Upper lobe of left lung (tissue), 6 donors: ENCODE results near the gene OR51M1. TPM values are rescaled to one million over a fixed set of nuclear protein-coding genes. Genes with fewer than 3 reads are reported as not detected.

ENCODE experiments used
- ATAC-seq, 2 donors: fragments of 200-7000 bp; cut with Tn5 transposase; one replicate each; pipeline ENCODE4 v1.9.1; 2022; ENCODE audit warnings: mild to moderate bottlenecking in 2 of 2, moderate library complexity in 2 of 2; ENCODE audit not compliant: low FRiP score in 2 of 2
- DNase-seq, 2 donors: peaks; one replicate each; pipeline ENCODE4 v3.0.0-alpha.2; 2019 to 2020
- H3K27ac ChIP-seq, 4 donors: fragments of 200-600 bp; sonication (generic); one replicate each; pipeline ENCODE4 v1.5.1; 2016 to 2019
- H3K27me3 ChIP-seq, 4 donors: fragments of 200-600 bp; sonication (generic); one replicate each; pipeline ENCODE4 v1.5.1; 2017 to 2019
- H3K36me3 ChIP-seq, 4 donors: fragments of 200-600 bp; sonication (generic); one replicate each; pipeline ENCODE4 v1.5.1; 2016 to 2019
- H3K4me1 ChIP-seq, 4 donors: fragments of 200-600 bp; sonication (generic); one replicate each; pipeline ENCODE4 v1.5.1; 2018 to 2019
- H3K4me3 ChIP-seq, 4 donors: fragments of 200-600 bp; sonication (generic); one replicate each; pipeline ENCODE4 v1.5.1; 2017 to 2019; ENCODE audit warnings: mild to moderate bottlenecking in 2 of 4, moderate library complexity in 1 of 4
- H3K9me3 ChIP-seq, 4 donors: fragments of 200-600 bp; sonication (generic); one replicate each; pipeline ENCODE4 v1.5.1; 2018 to 2019
- EP300 ChIP-seq, 4 donors: sonication (generic); formaldehyde crosslinking; IDR thresholded peaks; one replicate each; pipeline ENCODE4 v1.5.1; 2017; ENCODE audit warnings: antibody characterized with exemption in 4 of 4, control low read depth in 2 of 4
- POLR2A ChIP-seq, 4 donors: fragments of 450-650 bp; IDR thresholded peaks; one replicate each; pipeline ENCODE4 v1.5.1; 2016 to 2017; ENCODE audit warnings: antibody characterized with exemption in 4 of 4, mild to moderate bottlenecking in 2 of 4
- POLR2AphosphoS5 ChIP-seq, 2 donors: sonication (generic); formaldehyde crosslinking; IDR thresholded peaks; one replicate each; pipeline ENCODE4 v1.5.1; 2017; ENCODE audit warnings: antibody characterized with exemption in 2 of 2
- WGBS, 2 donors: methylation state at CpG; one replicate each; pipeline ENCODE4 v1.1.5; 2017 to 2018; 5-methylcytosine and 5-hydroxymethylcytosine counted together
- total RNA-seq, 6 donors: library from RNA; depleted of rRNA in 4 of 6; stranded (reverse); fragments of >200 nt in 4 of 6; gene quantifications; one replicate each; pipeline versions ENCODE4 v1.1.0 to v1.2.1, GENCODE V29; 2016 to 2021
- TF ChIP-seq, protein P1 (sequence below), 6 experiments: fragments of 450-650 bp in 4 of 6; fragments of 200-600 bp in 2 of 6; sonication (generic) in 2 of 6; IDR thresholded peaks; one replicate each; pipeline ENCODE4 v1.5.1; 2016 to 2019; ENCODE audit warnings: antibody characterized with exemption in 6 of 6
- donor health status: DM: no; HTN: no; CAD: no; lungs with moderate emphysema.
- donor health status: DM: no; HTN: yes; CAD: no; lungs with severe emphysema.

Gene OR51M1
- total RNA-seq, 6 donors from 2014 or later: not detected

DNA sequence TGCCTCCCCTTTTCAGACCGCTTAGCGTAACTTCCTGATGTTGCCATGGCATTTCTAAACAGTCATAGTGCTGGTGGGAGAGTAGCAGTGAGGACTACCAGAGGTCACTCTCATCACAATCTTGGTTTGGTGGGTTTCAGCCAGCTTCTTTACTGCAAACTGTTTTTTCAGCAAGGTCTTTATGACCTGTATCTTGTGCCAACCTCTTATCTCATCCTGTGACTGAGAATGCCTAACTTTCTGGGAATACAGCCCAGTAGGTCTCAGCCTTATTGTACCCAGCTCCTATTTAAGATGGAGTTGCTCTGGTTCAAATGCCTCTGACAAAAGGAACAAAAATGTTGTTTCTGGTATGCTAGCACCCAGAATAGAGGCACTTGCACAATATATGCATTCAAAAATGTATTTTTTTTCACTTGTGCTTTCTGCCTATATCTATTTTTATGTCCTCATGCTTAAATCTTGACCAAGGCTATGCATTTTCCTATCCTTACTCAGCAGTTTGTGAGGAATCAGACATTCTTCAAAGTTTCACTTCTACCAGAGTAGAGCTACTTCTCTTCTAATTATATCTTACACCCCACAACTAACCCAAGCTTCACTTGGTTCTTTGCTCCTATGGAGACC is 16.1 kb upstream of the OR51M1 start:
- TF ChIP-seq POLR2A (IDR thresholded peaks at IDR 0.05) (no peak), EP300 (IDR thresholded peaks at IDR 0.05) (no peak), POLR2AphosphoS5 (IDR thresholded peaks at IDR 0.05) (no peak)
- Histone ChIP-seq H3K27me3 (no peaks in the 10 kb centered on the region), H3K9me3 (no peaks in the 10 kb centered on the region), H3K36me3 (no peaks in the 10 kb centered on the region), H3K27ac (no peak overlapping the region), H3K4me3 (no peak overlapping the region), H3K4me1 (no peaks in the 10 kb centered on the region)
- no peak for ATAC-seq
- DNase-seq: no peak
- WGBS, 2 donors: 61 to 84% methylated on average over 2 of the region's 2 CpGs

DNA sequence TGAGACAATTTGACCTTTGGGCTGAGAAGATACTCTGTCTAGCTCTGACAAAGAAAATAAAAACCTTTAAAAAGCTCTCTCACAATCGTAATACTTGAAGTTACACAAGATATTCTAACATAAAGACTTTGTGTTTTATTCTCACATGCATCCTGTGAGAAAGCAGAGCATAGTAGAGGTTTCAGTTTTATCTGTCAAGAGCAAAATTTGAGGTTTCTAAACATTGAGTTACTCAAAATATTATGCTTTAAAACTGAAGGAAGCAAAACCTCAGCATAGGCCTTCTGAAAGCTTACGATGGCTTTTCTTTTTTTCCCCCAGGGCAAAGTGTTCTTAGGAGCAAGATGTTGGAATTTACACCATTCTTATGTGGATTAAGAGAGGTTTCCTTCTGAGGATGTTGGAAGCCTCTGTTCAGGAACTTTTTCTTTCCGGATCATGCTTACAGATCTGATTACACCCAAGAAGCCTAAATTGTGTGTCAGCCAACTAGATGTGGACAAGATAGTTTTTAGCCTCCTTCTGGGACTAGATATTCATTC is 15.0 kb upstream of the OR51M1 start:
- 70 to 74% methylated on average over 3 of the region's 3 CpGs for WGBS, 2 donors
- TF ChIP-seq EP300 (IDR thresholded peaks at IDR 0.05) (no peak), POLR2A (IDR thresholded peaks at IDR 0.05) (no peak), POLR2AphosphoS5 (IDR thresholded peaks at IDR 0.05) (no peak)
- TF ChIP-seq, protein P1, sequence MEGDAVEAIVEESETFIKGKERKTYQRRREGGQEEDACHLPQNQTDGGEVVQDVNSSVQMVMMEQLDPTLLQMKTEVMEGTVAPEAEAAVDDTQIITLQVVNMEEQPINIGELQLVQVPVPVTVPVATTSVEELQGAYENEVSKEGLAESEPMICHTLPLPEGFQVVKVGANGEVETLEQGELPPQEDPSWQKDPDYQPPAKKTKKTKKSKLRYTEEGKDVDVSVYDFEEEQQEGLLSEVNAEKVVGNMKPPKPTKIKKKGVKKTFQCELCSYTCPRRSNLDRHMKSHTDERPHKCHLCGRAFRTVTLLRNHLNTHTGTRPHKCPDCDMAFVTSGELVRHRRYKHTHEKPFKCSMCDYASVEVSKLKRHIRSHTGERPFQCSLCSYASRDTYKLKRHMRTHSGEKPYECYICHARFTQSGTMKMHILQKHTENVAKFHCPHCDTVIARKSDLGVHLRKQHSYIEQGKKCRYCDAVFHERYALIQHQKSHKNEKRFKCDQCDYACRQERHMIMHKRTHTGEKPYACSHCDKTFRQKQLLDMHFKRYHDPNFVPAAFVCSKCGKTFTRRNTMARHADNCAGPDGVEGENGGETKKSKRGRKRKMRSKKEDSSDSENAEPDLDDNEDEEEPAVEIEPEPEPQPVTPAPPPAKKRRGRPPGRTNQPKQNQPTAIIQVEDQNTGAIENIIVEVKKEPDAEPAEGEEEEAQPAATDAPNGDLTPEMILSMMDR (IDR thresholded peaks at IDR 0.05): no peak
- no peaks in the 10 kb centered on the region for H3K36me3 ChIP-seq
- DNase-seq: no peak
- ATAC-seq: no peak
- no peak overlapping the region for H3K27ac ChIP-seq
- H3K9me3 ChIP-seq: no peaks in the 10 kb centered on the region
- no peak overlapping the region for H3K4me3 ChIP-seq
- H3K4me1 ChIP-seq: no peaks in the 10 kb centered on the region
- H3K27me3 ChIP-seq: no peaks in the 10 kb centered on the region

DNA sequence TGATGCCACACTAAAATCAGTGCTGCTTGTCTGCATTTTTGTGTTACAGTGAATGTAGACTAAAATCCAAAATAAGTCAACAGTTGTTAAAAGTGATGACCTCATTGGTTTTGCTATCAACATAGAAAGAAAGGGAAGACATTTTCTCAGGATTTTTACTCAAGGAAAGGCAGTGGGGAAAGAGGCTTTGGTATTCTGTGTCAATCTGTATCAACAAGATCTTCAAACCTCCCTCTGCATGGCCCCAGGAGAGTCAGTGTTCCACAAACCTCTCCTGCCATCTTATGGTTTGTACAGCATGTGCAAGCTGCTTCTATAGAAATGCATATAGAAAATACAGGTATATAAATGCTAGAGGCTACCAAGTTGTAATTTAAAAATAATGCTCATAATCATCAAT is 13.8 kb upstream of the OR51M1 start:
- no peak for TF ChIP-seq POLR2A (IDR thresholded peaks at IDR 0.05)
- TF ChIP-seq POLR2AphosphoS5 (IDR thresholded peaks at IDR 0.05): no peak
- TF ChIP-seq, protein P1 (IDR thresholded peaks at IDR 0.05): no peak
- no peak for TF ChIP-seq EP300 (IDR thresholded peaks at IDR 0.05)
- Histone ChIP-seq H3K27me3 (no peaks in the 10 kb centered on the region), H3K4me1 (no peaks in the 10 kb centered on the region), H3K9me3 (no peaks in the 10 kb centered on the region), H3K27ac (no peak overlapping the region), H3K36me3 (no peaks in the 10 kb centered on the region), H3K4me3 (no peak overlapping the region)
- no peak for ATAC-seq
- DNase-seq: no peak

DNA sequence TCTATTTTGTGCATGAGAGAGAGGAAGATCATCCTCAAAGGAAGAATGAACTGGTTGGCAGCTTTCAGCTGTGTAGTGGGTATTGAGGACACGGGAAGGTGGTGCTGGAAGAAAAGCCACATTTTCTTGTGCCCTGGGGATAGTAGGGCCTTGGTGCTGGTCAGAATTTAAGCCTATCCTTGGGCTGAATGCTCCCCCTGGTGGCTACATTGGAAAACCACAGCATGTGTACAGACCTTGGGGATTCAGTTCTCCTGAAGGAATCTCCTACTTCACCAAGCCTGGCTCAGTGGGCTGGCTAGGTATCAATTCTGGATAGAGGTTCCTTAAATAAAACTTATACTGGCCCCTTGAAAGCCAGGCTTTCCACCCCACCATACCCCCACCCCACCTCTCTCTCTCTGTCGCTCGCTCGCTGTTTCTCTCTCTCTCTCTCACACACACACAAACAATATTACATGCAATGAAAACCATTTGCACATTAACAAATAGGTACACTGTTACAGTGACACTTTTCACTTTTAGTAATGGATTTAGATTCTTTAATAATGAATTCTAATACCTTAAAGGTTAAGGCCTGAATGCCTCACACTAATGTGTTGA is 2.8 kb upstream of the OR51M1 start:
- no peak for TF ChIP-seq POLR2A (IDR thresholded peaks at IDR 0.05)
- no peak for TF ChIP-seq POLR2AphosphoS5 (IDR thresholded peaks at IDR 0.05)
- TF ChIP-seq, protein P1 (IDR thresholded peaks at IDR 0.05): peak in 5 of 6 experiments; percentile 14 to 56 (median 55)
- TF ChIP-seq EP300 (IDR thresholded peaks at IDR 0.05): no peak
- DNase-seq (peak in 1 of 2 donors; percentile 38), ATAC-seq (peak; percentile 66 to 80)
- Histone ChIP-seq H3K36me3 (no peaks in the 10 kb centered on the region), H3K9me3 (no peaks in the 10 kb centered on the region), H3K4me1 (no peaks in the 10 kb centered on the region), H3K27me3 (no peaks in the 10 kb centered on the region), H3K4me3 (no peak overlapping the region), H3K27ac (no peak overlapping the region)
- WGBS, 2 donors: 72 to 77% methylated on average over 4 of the region's 4 CpGs

DNA sequence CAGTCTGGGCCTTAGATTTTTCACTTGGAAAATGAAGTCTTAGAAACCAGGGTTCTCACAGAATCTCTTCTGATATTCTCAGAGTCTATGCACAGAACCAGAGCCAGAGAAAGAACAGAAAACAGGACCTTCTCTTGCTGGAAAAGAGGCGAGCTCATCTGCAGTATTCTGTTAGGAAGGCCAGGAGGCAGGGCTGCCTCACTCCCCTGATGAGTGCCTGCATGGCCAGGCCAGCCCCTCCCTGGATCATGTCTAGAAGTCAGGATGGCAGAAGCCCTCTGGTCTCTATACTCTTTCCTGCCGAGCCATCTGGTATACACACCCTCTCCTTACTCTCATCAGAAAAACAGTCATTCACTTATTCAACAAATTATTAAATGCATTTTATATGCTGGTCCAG is 723 bp downstream of the OR51M1 start:
- Histone ChIP-seq H3K27ac (no peak overlapping the region), H3K27me3 (no peaks in the 10 kb centered on the region), H3K36me3 (no peaks in the 10 kb centered on the region), H3K9me3 (no peaks in the 10 kb centered on the region), H3K4me3 (no peak overlapping the region), H3K4me1 (no peaks in the 10 kb centered on the region)
- WGBS, 2 donors: 77 to 88% methylated on average over 2 of the region's 2 CpGs
- DNase-seq (no peak), ATAC-seq (no peak)
- TF ChIP-seq, protein P1 (IDR thresholded peaks at IDR 0.05): no peak
